Superior temporal gyrus (tissue), 1 donor: Measurements from ENCODE around the gene SNAP23.

Source experiments
- DNase-seq: peaks from one replicate; pipeline ENCODE4 v3.0.0-alpha.2; 2016; ENCODE audit errors: extremely low spot score

SNAP23 gene

GRCh38 chr15:42495361-42496212 lies at the start of gene SNAP23:
Gene SNAP23, plus strand, starts transcription at chr15:42495634. Its CDS starts 16,213 bp downstream, at chr15:42511847.
- peak; percentile 93 for DNase-seq

GRCh38 chr15:42447599-42447998 lies 47.8 kb upstream of the SNAP23 start:
- no peak for DNase-seq

- DNase-seq, result no peak
These were observed 47.2 kb upstream of the SNAP23 start for GRCh38 chr15:42448281-42448680.

- DNase-seq, result no peak
These were observed 45.5 kb upstream of the SNAP23 start for GRCh38 chr15:42449770-42450424.

GRCh38 chr15:42450425-42450790 lies 45.0 kb upstream of the SNAP23 start:
- DNase-seq, result no peak

GRCh38 chr15:42453826-42454225 lies 41.6 kb upstream of the SNAP23 start:
- no peak for DNase-seq

GRCh38 chr15:42456531-42456930 lies 38.9 kb upstream of the SNAP23 start:
- no peak for DNase-seq

- DNase-seq, result no peak
These were observed 38.5 kb upstream of the SNAP23 start for GRCh38 chr15:42456971-42457370.

GRCh38 chr15:42457445-42458442 lies 37.7 kb upstream of the SNAP23 start:
- peak; percentile 75 for DNase-seq

GRCh38 chr15:42461261-42461660 lies 34.2 kb upstream of the SNAP23 start:
- DNase-seq, result no peak

- DNase-seq, result no peak
These were observed 29.7 kb upstream of the SNAP23 start for GRCh38 chr15:42465520-42466259.

GRCh38 chr15:42471002-42471401 lies 24.4 kb upstream of the SNAP23 start:
- no peak for DNase-seq

- no peak for DNase-seq
These were observed 20.6 kb upstream of the SNAP23 start for GRCh38 chr15:42474827-42475226.

- no peak for DNase-seq
These were observed 12.7 kb upstream of the SNAP23 start for GRCh38 chr15:42482701-42483100.

GRCh38 chr15:42483677-42484076 lies 11.8 kb upstream of the SNAP23 start:
- no peak for DNase-seq

GRCh38 chr15:42490291-42490670 lies 5.2 kb upstream of the SNAP23 start:
- DNase-seq, result peak; percentile 62

- DNase-seq, result peak; percentile 96
These were observed 4.5 kb upstream of the SNAP23 start, which contains the start of gene ZNF106 for GRCh38 chr15:42490671-42491538. Gene ZNF106, minus strand, starts transcription at chr15:42491141. Its CDS starts 18,852 bp downstream, at chr15:42472289.

- no peak for DNase-seq
These were observed 3.8 kb upstream of the SNAP23 start for GRCh38 chr15:42491539-42492225.

GRCh38 chr15:42493679-42494078 lies 1.8 kb upstream of the SNAP23 start:
- no peak for DNase-seq

GRCh38 chr15:42494998-42495360 lies 455 bp upstream of the SNAP23 start:
- DNase-seq, result peak; percentile 91
